Lung (tissue), 12 donors: Measurements from ENCODE around the gene COCH. TPM values are rescaled to one million over a fixed set of nuclear protein-coding genes. Genes with fewer than 3 reads are reported as not detected.
A peak's percentile ranks its signal among the peaks of the same experiment; 100 is the strongest.

ENCODE experiments used
- ATAC-seq: fragments of 200-7000 bp; cut with Tn5 transposase; one replicate; pipeline ENCODE4 v1.9.1; 2020; ENCODE audit warnings: moderate number of reproducible peaks; ENCODE audit not compliant: insufficient read depth, low FRiP score
- DNase-seq, 3 donors: peaks; one replicate each; pipeline ENCODE4 v3.0.0-alpha.2; 2013 to 2017
- H3K27ac ChIP-seq, 2 donors: one replicate each; pipeline ENCODE4 v1.5.1; 2013; ENCODE audit warnings: mild to moderate bottlenecking in 2 of 2, moderate library complexity in 2 of 2, control low read depth in 1 of 2, inconsistent platforms in 1 of 2, low read depth in 1 of 2, low read length in 1 of 2
- H3K27me3 ChIP-seq, 3 donors: one replicate each; pipeline ENCODE4 v1.5.1; 2013; ENCODE audit warnings: low read length in 2 of 3; ENCODE audit not compliant: control insufficient read depth in 3 of 3, insufficient read depth in 3 of 3
- H3K36me3 ChIP-seq, 4 donors: one replicate each; pipeline ENCODE4 v1.5.1; 2013; ENCODE audit warnings: low read length in 4 of 4, mild to moderate bottlenecking in 1 of 4, moderate library complexity in 1 of 4; ENCODE audit not compliant: control insufficient read depth in 4 of 4, insufficient read depth in 4 of 4
- H3K4me1 ChIP-seq, 5 donors: one replicate each; pipeline ENCODE4 v1.5.1; 2013; ENCODE audit warnings: low read length in 5 of 5, mild to moderate bottlenecking in 2 of 5, moderate library complexity in 1 of 5; ENCODE audit not compliant: control insufficient read depth in 5 of 5, insufficient read depth in 5 of 5
- H3K4me3 ChIP-seq: one replicate; pipeline ENCODE4 v1.5.1; 2013; ENCODE audit warnings: mild to moderate bottlenecking, control low read depth, moderate library complexity
- H3K9ac ChIP-seq, 2 donors: one replicate each; pipeline ENCODE4 v1.5.1; 2013; ENCODE audit warnings: low read length in 2 of 2, control low read depth in 1 of 2; ENCODE audit not compliant: insufficient read depth in 1 of 2
- H3K9me3 ChIP-seq, 4 donors: one replicate each; pipeline ENCODE4 v1.5.1; 2013; ENCODE audit warnings: low read length in 3 of 4, mild to moderate bottlenecking in 1 of 4, moderate library complexity in 1 of 4; ENCODE audit not compliant: control insufficient read depth in 4 of 4, insufficient read depth in 3 of 4
- WGBS, 2 donors: extraction: QIAGEN DNeasy Blood & Tissue Kit; methylation state at CpG; one replicate each; pipeline ENCODE4 v1.1.7; 2013; 5-methylcytosine and 5-hydroxymethylcytosine counted together
- polyA plus RNA-seq, 2 donors: library from polyadenylated mRNA; stranded (reverse); fragments of 200-250 nt; gene quantifications; one replicate each; pipeline ENCODE4 v1.2.1, GENCODE V29; 2013
- total RNA-seq, 2 donors: library from RNA; depleted of rRNA in 1 of 2; stranded (reverse); fragments of >200 nt in 1 of 2; gene quantifications; one replicate each; pipeline ENCODE4 v1.2.1, GENCODE V29; 2014 to 2021
- TF ChIP-seq, protein P1 (sequence below): IDR thresholded peaks from 2 replicates; pipeline ENCODE4 v1.5.1; 2012; ENCODE audit warnings: mild to moderate bottlenecking; ENCODE audit errors: control extremely low read depth, extremely low read depth
- donor health status: control.
- donor health status: control.
- donor health status: Bipolar disorder and iron deficiency.
- donor health status: healthy.
- donor health status: DM: yes; HTN: yes; CAD: no.

Gene COCH
- total and polyA plus RNA-seq, 4 donors: 0.06 to 0.71 (median 0.31) TPM

DNA sequence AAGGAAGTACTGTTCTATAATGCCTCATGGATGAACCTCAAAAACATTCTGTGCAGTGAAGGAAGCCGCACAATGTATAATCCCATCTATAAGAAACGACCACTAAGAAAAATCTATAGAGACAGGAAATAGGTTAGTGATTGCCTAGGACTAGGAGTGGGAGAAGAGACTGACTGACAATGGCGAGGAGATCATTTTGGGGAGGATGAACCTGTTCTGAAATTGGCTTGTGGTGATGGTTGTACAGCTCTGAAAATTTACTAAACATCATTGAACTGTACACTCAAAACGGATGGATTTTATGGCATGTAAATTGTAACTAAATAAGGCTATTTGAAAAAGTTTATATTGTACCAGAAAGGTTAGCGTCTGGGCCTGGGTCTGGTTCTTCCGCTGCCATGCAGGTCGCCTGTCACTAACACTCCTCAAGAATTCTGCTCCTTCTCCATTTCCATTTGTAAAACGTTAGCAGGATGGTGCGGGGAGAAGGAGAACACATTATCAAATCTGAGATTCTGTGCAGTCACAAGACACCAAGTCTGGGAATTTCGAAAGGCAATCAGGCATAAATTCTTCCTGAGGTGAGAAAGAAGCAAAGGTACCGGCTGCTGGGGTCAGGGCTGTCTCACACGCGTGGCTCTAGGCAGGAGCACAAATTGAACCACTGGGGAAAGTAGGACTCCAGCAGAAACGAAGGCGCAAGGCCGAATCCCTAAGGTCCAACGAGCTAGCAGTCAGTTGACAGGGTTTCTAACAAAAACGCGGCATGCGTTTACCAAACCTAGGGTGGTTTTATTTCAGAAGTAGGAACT lies 845 bp upstream of the COCH start:
- DNase-seq (peak in 1 of 3 donors; percentile 13), ATAC-seq (no peak)
- peaks cover 0 to 51% (median 42%) of the 10 kb centered on the region in 3 donors for H3K27me3 ChIP-seq
- H3K36me3 ChIP-seq: no peaks in the 10 kb centered on the region
- no peak overlapping the region for H3K4me3 ChIP-seq
- no peaks in the 10 kb centered on the region for H3K9me3 ChIP-seq
- H3K4me1 ChIP-seq: peaks cover 0 to 14% (median 0%) of the 10 kb centered on the region in 5 donors
- TF ChIP-seq, protein P1, sequence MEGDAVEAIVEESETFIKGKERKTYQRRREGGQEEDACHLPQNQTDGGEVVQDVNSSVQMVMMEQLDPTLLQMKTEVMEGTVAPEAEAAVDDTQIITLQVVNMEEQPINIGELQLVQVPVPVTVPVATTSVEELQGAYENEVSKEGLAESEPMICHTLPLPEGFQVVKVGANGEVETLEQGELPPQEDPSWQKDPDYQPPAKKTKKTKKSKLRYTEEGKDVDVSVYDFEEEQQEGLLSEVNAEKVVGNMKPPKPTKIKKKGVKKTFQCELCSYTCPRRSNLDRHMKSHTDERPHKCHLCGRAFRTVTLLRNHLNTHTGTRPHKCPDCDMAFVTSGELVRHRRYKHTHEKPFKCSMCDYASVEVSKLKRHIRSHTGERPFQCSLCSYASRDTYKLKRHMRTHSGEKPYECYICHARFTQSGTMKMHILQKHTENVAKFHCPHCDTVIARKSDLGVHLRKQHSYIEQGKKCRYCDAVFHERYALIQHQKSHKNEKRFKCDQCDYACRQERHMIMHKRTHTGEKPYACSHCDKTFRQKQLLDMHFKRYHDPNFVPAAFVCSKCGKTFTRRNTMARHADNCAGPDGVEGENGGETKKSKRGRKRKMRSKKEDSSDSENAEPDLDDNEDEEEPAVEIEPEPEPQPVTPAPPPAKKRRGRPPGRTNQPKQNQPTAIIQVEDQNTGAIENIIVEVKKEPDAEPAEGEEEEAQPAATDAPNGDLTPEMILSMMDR: no peak
- no peak overlapping the region for H3K27ac ChIP-seq
- whole genome bisulfite sequencing, 2 donors: 67 to 75% methylated on average over 20 of the region's 20 CpGs
- no peak overlapping the region for H3K9ac ChIP-seq

DNA sequence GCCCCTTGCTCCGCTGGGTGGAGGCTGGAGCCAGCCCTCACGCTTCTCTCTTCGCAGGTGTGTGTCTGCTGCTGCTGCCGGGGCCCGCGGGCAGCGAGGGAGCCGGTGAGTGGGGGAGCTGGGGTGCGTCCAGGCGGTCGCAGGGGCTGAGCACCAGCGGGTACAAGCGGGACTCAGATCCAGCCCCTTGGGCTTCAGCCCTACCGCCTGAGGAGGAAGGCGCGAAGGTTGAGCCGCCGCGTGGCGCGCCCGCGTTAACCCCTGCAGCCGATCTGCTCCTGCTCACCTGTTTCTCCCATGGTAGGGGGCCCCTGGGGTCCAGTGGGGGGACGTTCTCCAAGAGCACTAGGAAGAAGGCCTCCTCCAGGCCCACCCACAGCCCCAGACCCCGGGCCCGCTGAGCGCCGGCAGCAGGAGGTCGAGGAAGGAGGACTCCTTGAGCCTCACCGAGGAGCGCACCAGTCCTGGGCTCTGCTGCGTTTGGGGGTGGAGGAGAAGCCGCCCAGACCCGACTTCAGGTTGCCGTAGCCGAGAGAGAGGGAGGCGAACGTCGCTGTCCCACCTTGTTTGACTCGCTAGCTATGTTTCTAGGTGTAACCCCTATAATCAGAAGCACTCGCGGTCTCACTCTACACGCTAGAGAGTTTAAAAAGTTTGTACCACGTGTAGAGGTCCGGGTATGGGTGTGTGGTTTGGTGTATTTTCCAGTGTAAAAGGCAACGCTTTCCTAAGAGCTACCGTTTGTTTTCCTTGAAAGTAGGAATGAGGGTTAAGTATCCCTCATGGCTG lies 834 bp downstream of the COCH start:
- ATAC-seq (no peak), DNase-seq (peak in 1 of 3 donors; percentile 19)
- Histone ChIP-seq H3K36me3 (no peaks in the 10 kb centered on the region), H3K27me3 (peaks cover 0 to 51% (median 42%) of the 10 kb centered on the region in 3 donors), H3K27ac (no peak overlapping the region), H3K9me3 (no peaks in the 10 kb centered on the region), H3K9ac (no peak overlapping the region), H3K4me1 (peaks cover 0 to 14% (median 0%) of the 10 kb centered on the region in 5 donors), H3K4me3 (peak overlapping the region; percentile 12)
- WGBS, 2 donors: 4% methylated on average over 47 to 48 of the region's 48 CpGs
- TF ChIP-seq, protein P1: no peak

DNA sequence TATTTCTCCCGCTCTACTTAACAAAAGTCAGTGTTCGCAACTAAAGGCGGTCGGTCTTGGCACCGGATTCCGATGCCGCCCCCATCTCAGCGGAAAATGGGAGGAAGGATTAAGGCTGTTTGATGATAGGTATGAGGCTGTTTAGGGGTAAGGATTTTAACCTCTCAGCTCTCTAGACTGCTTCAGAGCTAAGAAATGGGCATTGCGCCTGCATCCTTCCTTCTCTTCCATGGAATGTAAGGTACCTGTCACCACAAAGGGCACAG lies 1.4 kb downstream of the COCH start:
- 25 to 30% methylated on average over 9 of the region's 9 CpGs for WGBS, 2 donors
- H3K4me3 ChIP-seq: no peak overlapping the region

More for the DNA sequence above, 1.4 kb downstream of the COCH start:
- TF ChIP-seq, protein P1: no peak
- Histone ChIP-seq H3K36me3 (no peaks in the 10 kb centered on the region), H3K9ac (no peak overlapping the region), H3K4me1 (peaks cover 0 to 14% (median 0%) of the 10 kb centered on the region in 5 donors), H3K9me3 (no peaks in the 10 kb centered on the region), H3K27me3 (peaks cover 0 to 51% (median 42%) of the 10 kb centered on the region in 3 donors), H3K27ac (no peak overlapping the region)
- ATAC-seq (no peak), DNase-seq (no peak)
